CD14-positive monocyte (primary cell): Measurements from ENCODE around the gene ARHGEF3. TPM values are rescaled to one million over a fixed set of nuclear protein-coding genes. Genes with fewer than 3 reads are reported as not detected.
A peak's percentile ranks its signal among the peaks of the same experiment; 100 is the strongest.

Experiments
- DNase-seq, 3 donors: peaks; one replicate each; pipeline ENCODE4 v3.0.0-alpha.2; 2011 to 2022
- H2AFZ ChIP-seq: 2 replicates; pipeline ENCODE4 v1.6.0; 2012; ENCODE audit warnings: mild to moderate bottlenecking, low read depth, low read length, inconsistent platforms; ENCODE audit not compliant: insufficient read depth, poor library complexity, severe bottlenecking
- H3K27ac ChIP-seq, 2 donors: 1 replicate in 1 of 2; 2 replicates in 1 of 2; pipeline ENCODE4 v1.5.1; 2012 to 2013; ENCODE audit warnings: low read length in 2 of 2, control low read depth in 1 of 2, inconsistent platforms in 1 of 2, low read depth in 1 of 2, mild to moderate bottlenecking in 1 of 2
- H3K27me3 ChIP-seq, 2 donors: one replicate each; pipeline versions ENCODE4 v1.6.0 to v1.6.1; 2011 to 2013; ENCODE audit warnings: low read length in 2 of 2; ENCODE audit not compliant: control insufficient read depth in 2 of 2, insufficient read depth in 2 of 2
- H3K36me3 ChIP-seq, 2 donors: replicated peaks in 1 of 2; 1 replicate in 1 of 2; 2 replicates in 1 of 2; pipeline versions ENCODE4 v1.5.1 to v1.6.1; 2012 to 2013; ENCODE audit warnings: low read length in 2 of 2, control low read depth in 1 of 2, inconsistent platforms in 1 of 2, mild to moderate bottlenecking in 1 of 2; ENCODE audit not compliant: insufficient read depth in 2 of 2, control insufficient read depth in 1 of 2
- H3K4me1 ChIP-seq, 2 donors: 1 replicate in 1 of 2; 2 replicates in 1 of 2; pipeline versions ENCODE4 v1.5.1 to v1.6.1; 2012 to 2013; ENCODE audit warnings: low read length in 2 of 2, control low read depth in 1 of 2, inconsistent platforms in 1 of 2, mild to moderate bottlenecking in 1 of 2, moderate library complexity in 1 of 2; ENCODE audit not compliant: insufficient read depth in 2 of 2, control insufficient read depth in 1 of 2
- H3K4me2 ChIP-seq: replicated peaks from 2 replicates; pipeline ENCODE3; 2012; ENCODE audit warnings: low read length, moderate library complexity, mild to moderate bottlenecking; ENCODE audit not compliant: poor library complexity, severe bottlenecking; ENCODE audit errors: extremely low read depth
- H3K4me3 ChIP-seq, 3 experiments: fragments of 200-600 bp in 1 of 3; sonication (generic) in 1 of 3; replicated peaks in 1 of 3; 1 replicate in 2 of 3; 2 replicates in 1 of 3; pipeline ENCODE4 v1.5.1; 2011 to 2013; ENCODE audit warnings: low read length in 3 of 3, mild to moderate bottlenecking in 3 of 3, control low read depth in 2 of 3, low read depth in 2 of 3, inconsistent platforms in 1 of 3, moderate library complexity in 1 of 3
- H3K79me2 ChIP-seq: 2 replicates; pipeline ENCODE4 v1.6.0; 2012; ENCODE audit warnings: mild to moderate bottlenecking, control low read depth, inconsistent platforms, low read length, moderate library complexity; ENCODE audit not compliant: insufficient read depth
- H3K9ac ChIP-seq: 2 replicates; pipeline ENCODE4 v1.6.0; 2017; ENCODE audit warnings: low read length, mild to moderate bottlenecking; ENCODE audit not compliant: insufficient read depth, poor library complexity, severe bottlenecking
- H3K9me3 ChIP-seq, 2 donors: replicated peaks in 1 of 2; 1 replicate in 1 of 2; 2 replicates in 1 of 2; pipeline versions ENCODE4 v1.5.1 to v1.6.1; 2012 to 2013; ENCODE audit warnings: low read length in 2 of 2, control low read depth in 1 of 2; ENCODE audit not compliant: control insufficient read depth in 1 of 2, insufficient read depth in 1 of 2
- H4K20me1 ChIP-seq: 2 replicates; pipeline ENCODE4 v1.6.0; 2012; ENCODE audit warnings: mild to moderate bottlenecking, low read length, control low read depth, moderate library complexity; ENCODE audit not compliant: insufficient read depth
- H3K27ac Mint-ChIP-seq, 7 donors: one replicate each; pipeline ENCODE4 v1.8.0; 2020; ENCODE audit warnings: mild to moderate bottlenecking in 7 of 7, mixed read lengths in 7 of 7, moderate library complexity in 6 of 7, inconsistent platforms in 2 of 7
- H3K27me3 Mint-ChIP-seq, 3 donors: one replicate each; pipeline ENCODE4 v1.8.0; 2021 to 2022; ENCODE audit warnings: low read depth in 3 of 3, mild to moderate bottlenecking in 3 of 3, mixed read lengths in 3 of 3, moderate library complexity in 3 of 3, inconsistent platforms in 1 of 3
- H3K36me3 Mint-ChIP-seq, 2 donors: one replicate each; pipeline ENCODE4 v1.8.0; 2020; ENCODE audit warnings: mixed read lengths in 2 of 2, inconsistent platforms in 1 of 2, mild to moderate bottlenecking in 1 of 2
- H3K4me1 Mint-ChIP-seq: one replicate; pipeline ENCODE4 v1.8.0; 2020; ENCODE audit warnings: mild to moderate bottlenecking, mixed read lengths
- H3K4me3 Mint-ChIP-seq, 2 donors: one replicate each; pipeline ENCODE4 v1.8.0; 2020; ENCODE audit warnings: mild to moderate bottlenecking in 2 of 2, mixed read lengths in 2 of 2, moderate library complexity in 1 of 2
- H3K9me3 Mint-ChIP-seq, 7 donors: one replicate each; pipeline ENCODE4 v1.8.0; 2020 to 2022; ENCODE audit warnings: mixed read lengths in 7 of 7, mild to moderate bottlenecking in 6 of 7, moderate library complexity in 6 of 7, inconsistent platforms in 2 of 7
- whole genome bisulfite sequencing: methylation state at CpG from one replicate; pipeline ENCODE4 v1.1.5; 2013; ENCODE audit warnings: missing lambda C conversion rate; ENCODE audit not compliant: insufficient coverage; 5-methylcytosine and 5-hydroxymethylcytosine counted together
- intact Hi-C, 2 donors: fragments of 100-400 bp; cut with micrococcal nuclease; formaldehyde crosslinking; loops; one replicate each; pipeline versions ENCODE4 v1.15.0 to v1.15.1; 2023
- polyA plus RNA-seq, 3 donors: library from polyadenylated mRNA; depleted of rRNA in 1 of 3; unstranded in 2 of 3; stranded (reverse) in 1 of 3; fragments of 300-500 nt in 2 of 3; fragments of >200 nt in 1 of 3; fragmentation: Illumina TruSeq in 2 of 3; gene quantifications; 1 replicate in 2 of 3; 2 replicates in 1 of 3; pipeline ENCODE4 v1.2.3, GENCODE V29; 2012 to 2021
- TF ChIP-seq, protein P1 (sequence below): fragments of 200-600 bp; IDR thresholded peaks from one replicate; pipeline ENCODE4 v1.8.0; 2022; ENCODE audit warnings: antibody characterized with exemption, mild to moderate bottlenecking

ARHGEF3 gene
- polyA plus RNA-seq, 3 donors = 22.6 to 29.5 (median 26.5) TPM

DNA sequence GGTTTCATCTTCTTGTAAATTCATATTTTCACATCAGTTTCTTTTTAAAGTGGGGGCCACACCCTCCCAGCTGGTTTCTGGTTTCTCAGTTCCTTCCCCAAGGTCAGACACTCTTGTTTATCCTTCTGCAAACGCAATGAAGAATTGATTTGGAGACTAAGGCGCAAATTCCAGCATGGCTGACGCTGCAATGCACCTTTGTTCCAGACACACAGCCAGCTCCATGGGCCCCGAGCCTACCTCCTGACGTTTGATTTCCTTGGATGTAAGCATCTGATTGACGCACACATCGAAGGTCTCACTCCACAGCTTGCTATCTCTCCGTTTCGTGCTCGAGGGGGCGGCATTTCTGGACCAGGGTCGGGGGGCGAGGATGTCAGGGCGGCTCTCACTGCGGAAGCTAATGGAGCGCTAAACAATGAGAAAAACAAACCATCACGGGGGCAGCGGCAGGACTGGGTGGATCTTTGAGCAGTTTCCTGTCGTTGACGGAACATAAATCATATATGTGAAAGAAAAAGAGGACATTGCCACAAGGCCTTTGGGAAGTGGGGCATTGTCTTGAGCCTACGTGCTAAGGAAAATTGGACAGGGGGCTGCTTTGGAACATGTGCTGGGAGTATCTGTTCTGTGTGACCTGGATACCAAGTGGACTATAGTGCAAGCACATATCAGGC lies 46.9 kb downstream of the ARHGEF3 start:
- under 1% methylated on average over 18 of the region's 21 CpGs for WGBS
- TF ChIP-seq, protein P1, sequence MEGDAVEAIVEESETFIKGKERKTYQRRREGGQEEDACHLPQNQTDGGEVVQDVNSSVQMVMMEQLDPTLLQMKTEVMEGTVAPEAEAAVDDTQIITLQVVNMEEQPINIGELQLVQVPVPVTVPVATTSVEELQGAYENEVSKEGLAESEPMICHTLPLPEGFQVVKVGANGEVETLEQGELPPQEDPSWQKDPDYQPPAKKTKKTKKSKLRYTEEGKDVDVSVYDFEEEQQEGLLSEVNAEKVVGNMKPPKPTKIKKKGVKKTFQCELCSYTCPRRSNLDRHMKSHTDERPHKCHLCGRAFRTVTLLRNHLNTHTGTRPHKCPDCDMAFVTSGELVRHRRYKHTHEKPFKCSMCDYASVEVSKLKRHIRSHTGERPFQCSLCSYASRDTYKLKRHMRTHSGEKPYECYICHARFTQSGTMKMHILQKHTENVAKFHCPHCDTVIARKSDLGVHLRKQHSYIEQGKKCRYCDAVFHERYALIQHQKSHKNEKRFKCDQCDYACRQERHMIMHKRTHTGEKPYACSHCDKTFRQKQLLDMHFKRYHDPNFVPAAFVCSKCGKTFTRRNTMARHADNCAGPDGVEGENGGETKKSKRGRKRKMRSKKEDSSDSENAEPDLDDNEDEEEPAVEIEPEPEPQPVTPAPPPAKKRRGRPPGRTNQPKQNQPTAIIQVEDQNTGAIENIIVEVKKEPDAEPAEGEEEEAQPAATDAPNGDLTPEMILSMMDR = no peak
- H3K36me3 ChIP-seq = peaks cover 9 to 22% of the 10 kb centered on the region in 2 donors
- H3K4me3 ChIP-seq = peak overlapping the region; percentile 42 to 85 (median 66)
- H3K9ac ChIP-seq = peak overlapping the region; percentile 73
- peak overlapping the region; percentile 90 for H3K4me2 ChIP-seq
- peak overlapping the region; percentile 70 for H2AFZ ChIP-seq
- Mint-ChIP-seq H3K4me1 (peaks cover 80% of the 10 kb centered on the region), H3K36me3 (peaks cover 34 to 46% of the 10 kb centered on the region in 2 donors), H3K27me3 (peaks cover 0 to 2% (median 0%) of the 10 kb centered on the region in 3 donors), H3K4me3 (peak overlapping the region; percentile 86 to 96), H3K27ac (peak overlapping the region; percentile 98 to 100 (median 99)), H3K9me3 (peaks cover 0 to 3% (median 0%) of the 10 kb centered on the region in 7 donors)
- peak; percentile 21 to 57 (median 46) for DNase-seq
- intact Hi-C loops = loop anchor here (5.0 to 10.0 kb wide), 3 partner anchors 42 to 73 kb away; partner anchors contain the start of gene TASOR (in 1 of the 2)
- no peaks in the 10 kb centered on the region for H3K9me3 ChIP-seq
- peaks cover 41% of the 10 kb centered on the region for H3K79me2 ChIP-seq
- H3K27me3 ChIP-seq = no peaks in the 10 kb centered on the region
- H4K20me1 ChIP-seq = no peaks in the 10 kb centered on the region
- peaks cover 72 to 82% of the 10 kb centered on the region in 2 donors for H3K4me1 ChIP-seq
- H3K27ac ChIP-seq = peak overlapping the region; percentile 80 to 96

DNA sequence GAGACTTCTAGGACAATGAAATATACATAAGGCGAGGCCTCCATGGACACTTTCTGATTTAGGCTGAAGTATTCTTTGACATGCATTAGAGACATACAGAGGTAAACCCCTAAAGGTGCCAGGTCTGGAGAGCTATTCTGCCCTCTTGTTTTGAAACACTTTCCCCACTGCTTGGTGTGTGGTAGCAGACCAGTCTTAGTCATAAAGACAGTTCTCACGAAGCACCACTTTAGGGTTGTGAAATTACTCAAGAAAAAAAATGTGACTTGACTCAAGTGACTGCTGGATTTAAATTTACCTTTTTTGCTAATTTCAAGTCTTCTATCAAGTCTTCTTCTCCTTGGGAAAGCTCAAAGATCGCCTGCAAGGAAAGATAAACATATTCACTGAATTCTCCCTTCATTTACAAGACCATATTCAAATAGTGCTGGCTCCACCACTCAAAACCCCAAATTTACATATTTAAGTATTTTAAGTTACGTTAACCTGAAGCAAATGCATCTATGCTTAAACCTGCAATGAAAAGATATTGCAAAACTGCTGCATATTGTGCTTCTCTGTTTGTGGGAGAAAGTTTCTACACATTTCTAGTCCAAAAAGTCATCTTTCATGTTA lies 48.4 kb downstream of the ARHGEF3 start:
- Mint-ChIP-seq H3K27ac (peak overlapping the region; percentile 98 to 100 (median 99)), H3K4me1 (peaks cover 75% of the 10 kb centered on the region), H3K4me3 (peak overlapping the region in 1 of 2 donors; percentile 96), H3K9me3 (peaks cover 0 to 3% (median 0%) of the 10 kb centered on the region in 7 donors), H3K27me3 (no peaks in the 10 kb centered on the region), H3K36me3 (peaks cover 46 to 55% of the 10 kb centered on the region in 2 donors)
- no peaks in the 10 kb centered on the region for H3K27me3 ChIP-seq
- H3K4me2 ChIP-seq = peak overlapping the region; percentile 90
- peak; percentile 72 to 86 (median 72) for DNase-seq
- H3K79me2 ChIP-seq = peaks cover 35% of the 10 kb centered on the region
- peak overlapping the region in 1 of 3 experiments; percentile 85 for H3K4me3 ChIP-seq
- peak overlapping the region; percentile 73 for H3K9ac ChIP-seq
- H3K4me1 ChIP-seq = peaks cover 59 to 78% of the 10 kb centered on the region in 2 donors
- intact Hi-C loops = loop anchor here in 1 of 2 donors (2.0 to 10.0 kb wide), 2 partner anchors 47 to 49 kb away; partner anchors contain the start of gene ARHGEF3
- H2AFZ ChIP-seq = no peak overlapping the region
- H3K9me3 ChIP-seq = no peaks in the 10 kb centered on the region
- H4K20me1 ChIP-seq = no peaks in the 10 kb centered on the region
- peaks cover 19 to 38% of the 10 kb centered on the region in 2 donors for H3K36me3 ChIP-seq
- 60% methylated on average over 1 of the region's 4 CpGs for WGBS
- TF ChIP-seq, protein P1 = no peak
- peak overlapping the region in 1 of 2 donors; percentile 96 for H3K27ac ChIP-seq
